HepG2 (cell line): ENCODE measurements around the gene TBX21. TPM values are rescaled to one million over a fixed set of nuclear protein-coding genes. Genes with fewer than 3 reads are reported as not detected.

Source experiments
- ATRX ChIP-seq: sonication (generic); formaldehyde crosslinking; IDR thresholded peaks from 2 replicates; pipeline ENCODE4 v1.4.0; 2020; ENCODE audit warnings: missing genetic modification reagents, borderline replicate concordance
- DRAP1 ChIP-seq: IDR thresholded peaks from 2 replicates; pipeline ENCODE4 v1.6.1; 2016; ENCODE audit warnings: missing genetic modification reagents, missing compliant biosample characterization
- EEA1 ChIP-seq: sonication (generic); formaldehyde crosslinking; IDR thresholded peaks from 2 replicates; pipeline ENCODE4 v1.5.1; 2020; ENCODE audit warnings: mild to moderate bottlenecking, missing genetic modification reagents, borderline replicate concordance
- GPN1 ChIP-seq: sonication (generic); formaldehyde crosslinking; IDR thresholded peaks from 2 replicates; pipeline ENCODE4 v1.5.1; 2020; ENCODE audit warnings: missing genetic modification reagents, borderline replicate concordance
- HDAC2 ChIP-seq: sonication (generic); formaldehyde crosslinking; IDR thresholded peaks from 2 replicates; pipeline ENCODE4 v1.4.0; 2020; ENCODE audit warnings: missing genetic modification reagents
- HNRNPUL1 ChIP-seq: fragments of 200-400 bp; formaldehyde crosslinking; IDR thresholded peaks from 2 replicates; pipeline ENCODE4 v1.6.1; 2017; ENCODE audit warnings: low read depth, mild to moderate bottlenecking, low read length, moderate library complexity
- MXD4 ChIP-seq: IDR thresholded peaks from 2 replicates; pipeline ENCODE4 v1.6.1; 2016; ENCODE audit warnings: mild to moderate bottlenecking, missing biosample characterization, missing genetic modification reagents
- NBN ChIP-seq: fragments of 450-650 bp; conservative IDR thresholded peaks from 2 replicates; pipeline ENCODE4 v1.6.1; 2017
- PATZ1 ChIP-seq: sonication (generic); formaldehyde crosslinking; IDR thresholded peaks from 2 replicates; pipeline ENCODE4 v1.4.0; 2020; ENCODE audit warnings: missing genetic modification reagents
- PAXIP1 ChIP-seq: sonication (generic); formaldehyde crosslinking; conservative IDR thresholded peaks from 2 replicates; pipeline ENCODE4 v1.4.0; 2020; ENCODE audit warnings: mild to moderate bottlenecking, missing genetic modification reagents, moderate library complexity
- SALL1 ChIP-seq: sonication (generic); formaldehyde crosslinking; IDR thresholded peaks from 2 replicates; pipeline ENCODE4 v1.8.0; 2022; ENCODE audit warnings: mild to moderate bottlenecking, missing genetic modification reagents
- SKI ChIP-seq: fragments of 450-650 bp; IDR thresholded peaks from one replicate; pipeline ENCODE4 v1.6.1; 2018; ENCODE audit warnings: mild to moderate bottlenecking; ENCODE audit not compliant: partially characterized antibody
- SNAPC2 ChIP-seq: sonication (generic); formaldehyde crosslinking; IDR thresholded peaks from 2 replicates; pipeline ENCODE4 v1.8.1; 2022; ENCODE audit warnings: mild to moderate bottlenecking, missing genetic modification reagents
- THAP8 ChIP-seq: sonication (generic); formaldehyde crosslinking; IDR thresholded peaks from 2 replicates; pipeline ENCODE4 v1.5.1; 2020; ENCODE audit warnings: missing genetic modification reagents, mild to moderate bottlenecking, borderline replicate concordance
- ZGPAT ChIP-seq: IDR thresholded peaks from 2 replicates; pipeline ENCODE4 v1.6.1; 2016; ENCODE audit warnings: mild to moderate bottlenecking
- ZNF580 ChIP-seq: IDR thresholded peaks from 2 replicates; pipeline ENCODE4 v1.6.1; 2016; ENCODE audit warnings: low read depth, borderline replicate concordance
- ZNF605 ChIP-seq: sonication (generic); formaldehyde crosslinking; IDR thresholded peaks from 2 replicates; pipeline ENCODE4 v1.8.0; 2022; ENCODE audit warnings: mild to moderate bottlenecking, missing genetic modification reagents
- ZNF710 ChIP-seq: sonication (generic); formaldehyde crosslinking; IDR thresholded peaks from 2 replicates; pipeline ENCODE4 v1.5.0; 2020; ENCODE audit warnings: mild to moderate bottlenecking, missing genetic modification reagents, borderline replicate concordance
- polyA plus RNA-seq, 8 experiments: library from polyadenylated mRNA; depleted of rRNA in 3 of 8; stranded (reverse) in 7 of 8; unstranded in 1 of 8; fragments of >200 nt; fragmentation: Illumina TruSeq in 4 of 8; extraction: Trizol in 4 of 8; gene quantifications; 2 replicates each; pipeline versions ENCODE4 v1.2.1 to v1.2.3, GENCODE V29; 2011 to 2016; ENCODE audit warnings: low read depth in 4 of 8, missing spikeins in 1 of 8, mixed read lengths in 1 of 8; ENCODE audit not compliant: insufficient read depth in 1 of 8
- total RNA-seq, 5 experiments: library from RNA; depleted of rRNA; stranded (reverse); fragments of >200 nt; fragmentation: Illumina TruSeq; extraction: Trizol; gene quantifications; 2 replicates each; pipeline ENCODE4 v1.2.3, GENCODE V29; 2016; ENCODE audit warnings: low read depth in 1 of 5

TBX21 gene
- total and polyA plus RNA-seq, 2 of the 13 experiments (the other 11 are each of a cell fraction or from before 2014, with no cell fraction given): not detected

GRCh38 chr17:47733047-47733673 lies at the start of gene TBX21 (continued):
- no peak for TF ChIP-seq THAP8 (CRISPR knock-in tag)
- TF ChIP-seq EEA1 (CRISPR knock-in tag): no peak
- 0 out of 2 replicates have a peak, but pooled peaks have one; percentile 28 for TF ChIP-seq DRAP1 (CRISPR knock-in tag)
- TF ChIP-seq ZNF580 (CRISPR knock-in tag): no peak
- TF ChIP-seq GPN1 (CRISPR knock-in tag): no peak
- TF ChIP-seq HNRNPUL1: no peak
- TF ChIP-seq SALL1 (CRISPR knock-in tag): 0 out of 2 replicates have a peak, but pooled peaks have one; percentile 8
- TF ChIP-seq NBN: no peak
- no peak for TF ChIP-seq SNAPC2 (CRISPR knock-in tag)
- peak; percentile 64 for TF ChIP-seq PATZ1
- TF ChIP-seq ZNF605: no peak
- 0 out of 2 replicates have a peak, but pooled peaks have one; percentile 32 for TF ChIP-seq ZGPAT (CRISPR knock-in tag)
- TF ChIP-seq ATRX (CRISPR knock-in tag): no peak
- TF ChIP-seq PAXIP1 (CRISPR knock-in tag): no peak
- peak; percentile 20; the same call in 1 of the 2 replicates for TF ChIP-seq HDAC2 (CRISPR knock-in tag)
- no peak for TF ChIP-seq ZNF710 (CRISPR knock-in tag)
- no peak for TF ChIP-seq SKI
- TF ChIP-seq MXD4 (CRISPR knock-in tag): 0 out of 2 replicates have a peak, but pooled peaks have one; percentile 45
